ENCODE data around the gene KCNIP4.

DNA sequence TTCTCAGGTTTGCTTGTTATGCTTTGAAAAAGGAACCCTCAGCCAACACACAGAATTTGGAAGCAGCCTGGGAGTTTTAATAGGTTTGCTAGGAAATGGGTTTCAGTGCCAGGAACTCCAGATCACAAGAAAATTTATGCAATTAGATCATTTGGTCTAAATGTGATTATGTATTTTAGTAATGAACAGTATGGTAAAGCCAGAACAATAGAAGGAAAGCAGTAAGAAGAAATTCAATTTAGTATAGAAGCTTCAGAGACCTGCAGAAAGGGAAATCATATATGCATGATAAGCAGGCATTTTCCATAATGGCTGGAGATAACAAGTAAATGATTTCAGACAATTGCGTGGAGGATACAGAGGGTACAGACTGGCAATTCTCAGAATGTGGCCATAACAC lies 184.7 kb downstream of the KCNIP4 start:
- TF ChIP-seq POLR2AphosphoS5 (IDR thresholded peaks at IDR 0.05; ENCODE audit: low read depth), result no peak
- TF ChIP-seq, protein P1, sequence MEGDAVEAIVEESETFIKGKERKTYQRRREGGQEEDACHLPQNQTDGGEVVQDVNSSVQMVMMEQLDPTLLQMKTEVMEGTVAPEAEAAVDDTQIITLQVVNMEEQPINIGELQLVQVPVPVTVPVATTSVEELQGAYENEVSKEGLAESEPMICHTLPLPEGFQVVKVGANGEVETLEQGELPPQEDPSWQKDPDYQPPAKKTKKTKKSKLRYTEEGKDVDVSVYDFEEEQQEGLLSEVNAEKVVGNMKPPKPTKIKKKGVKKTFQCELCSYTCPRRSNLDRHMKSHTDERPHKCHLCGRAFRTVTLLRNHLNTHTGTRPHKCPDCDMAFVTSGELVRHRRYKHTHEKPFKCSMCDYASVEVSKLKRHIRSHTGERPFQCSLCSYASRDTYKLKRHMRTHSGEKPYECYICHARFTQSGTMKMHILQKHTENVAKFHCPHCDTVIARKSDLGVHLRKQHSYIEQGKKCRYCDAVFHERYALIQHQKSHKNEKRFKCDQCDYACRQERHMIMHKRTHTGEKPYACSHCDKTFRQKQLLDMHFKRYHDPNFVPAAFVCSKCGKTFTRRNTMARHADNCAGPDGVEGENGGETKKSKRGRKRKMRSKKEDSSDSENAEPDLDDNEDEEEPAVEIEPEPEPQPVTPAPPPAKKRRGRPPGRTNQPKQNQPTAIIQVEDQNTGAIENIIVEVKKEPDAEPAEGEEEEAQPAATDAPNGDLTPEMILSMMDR (IDR thresholded peaks at IDR 0.05; ENCODE audit: insufficient read depth, low read length), result no peak
- TF ChIP-seq, protein P2, sequence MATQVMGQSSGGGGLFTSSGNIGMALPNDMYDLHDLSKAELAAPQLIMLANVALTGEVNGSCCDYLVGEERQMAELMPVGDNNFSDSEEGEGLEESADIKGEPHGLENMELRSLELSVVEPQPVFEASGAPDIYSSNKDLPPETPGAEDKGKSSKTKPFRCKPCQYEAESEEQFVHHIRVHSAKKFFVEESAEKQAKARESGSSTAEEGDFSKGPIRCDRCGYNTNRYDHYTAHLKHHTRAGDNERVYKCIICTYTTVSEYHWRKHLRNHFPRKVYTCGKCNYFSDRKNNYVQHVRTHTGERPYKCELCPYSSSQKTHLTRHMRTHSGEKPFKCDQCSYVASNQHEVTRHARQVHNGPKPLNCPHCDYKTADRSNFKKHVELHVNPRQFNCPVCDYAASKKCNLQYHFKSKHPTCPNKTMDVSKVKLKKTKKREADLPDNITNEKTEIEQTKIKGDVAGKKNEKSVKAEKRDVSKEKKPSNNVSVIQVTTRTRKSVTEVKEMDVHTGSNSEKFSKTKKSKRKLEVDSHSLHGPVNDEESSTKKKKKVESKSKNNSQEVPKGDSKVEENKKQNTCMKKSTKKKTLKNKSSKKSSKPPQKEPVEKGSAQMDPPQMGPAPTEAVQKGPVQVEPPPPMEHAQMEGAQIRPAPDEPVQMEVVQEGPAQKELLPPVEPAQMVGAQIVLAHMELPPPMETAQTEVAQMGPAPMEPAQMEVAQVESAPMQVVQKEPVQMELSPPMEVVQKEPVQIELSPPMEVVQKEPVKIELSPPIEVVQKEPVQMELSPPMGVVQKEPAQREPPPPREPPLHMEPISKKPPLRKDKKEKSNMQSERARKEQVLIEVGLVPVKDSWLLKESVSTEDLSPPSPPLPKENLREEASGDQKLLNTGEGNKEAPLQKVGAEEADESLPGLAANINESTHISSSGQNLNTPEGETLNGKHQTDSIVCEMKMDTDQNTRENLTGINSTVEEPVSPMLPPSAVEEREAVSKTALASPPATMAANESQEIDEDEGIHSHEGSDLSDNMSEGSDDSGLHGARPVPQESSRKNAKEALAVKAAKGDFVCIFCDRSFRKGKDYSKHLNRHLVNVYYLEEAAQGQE (IDR thresholded peaks at IDR 0.05; ENCODE audit: insufficient replicate concordance, low read depth), result no peak

Measured in HL-60 (cell line).